Measurements from ENCODE around the gene INVS. TPM values are rescaled to one million over a fixed set of nuclear protein-coding genes. Genes with fewer than 3 reads are reported as not detected.
"Not testable (repeated sequence)": the region's sequence is repeated elsewhere in the genome, so short reads cannot be mapped to it uniquely, and the experiment has no call there.

INVS gene
- total and polyA plus RNA-seq, 2 donors (not counting 3 experiments of a cell fraction or from before 2014, with no cell fraction given), result 8.5 to 17.9 TPM

GRCh38 chr9:100141862-100142261 lies 42.8 kb downstream of the INVS start:
- H3K4me2 ChIP-seq (ENCODE audit: insufficient read depth, low read length); H3K4me3 ChIP-seq (replicated peaks in 1 of 3; ENCODE audit: insufficient read depth in 1 of 3, low read depth in 1 of 3, low read length in 3 of 3); H3K27ac ChIP-seq (ENCODE audit: insufficient read depth, low read depth, low read length); intact Hi-C loops (cut with micrococcal nuclease); H4K20me1 ChIP-seq (replicated peaks; ENCODE audit: control insufficient read depth, extremely low read depth, insufficient read depth, low read length); DNase-seq (ENCODE audit: low read depth, low spot score); dilution Hi-C loops (cut with MboI; ENCODE audit: extremely low pct_ligation_motif_present, low sequenced_read_pairs); BruUV-seq (replicated peaks); H3K4me1 ChIP-seq (ENCODE audit: control insufficient read depth, extremely low read depth, insufficient read depth, low read length); CTCF ChIA-PET; FAIRE-seq; H3K9me3 ChIP-seq (replicated peaks; ENCODE audit: control insufficient read depth, insufficient read depth, low read length); H3K9me1 ChIP-seq (replicated peaks; ENCODE audit: control insufficient read depth, extremely low read depth, insufficient read depth, low read length); H3K79me2 ChIP-seq (ENCODE audit: control insufficient read depth, insufficient read depth, low read length); H3K36me3 ChIP-seq (ENCODE audit: control insufficient read depth in 2 of 2, extremely low read depth in 1 of 2, insufficient read depth in 2 of 2, low read length in 2 of 2); POLR2A ChIA-PET; H2AFZ ChIP-seq (ENCODE audit: low read depth, low read length); H3K9ac ChIP-seq (replicated peaks; ENCODE audit: extremely low read depth, insufficient read depth, low read length); H3K27me3 ChIP-seq (ENCODE audit: control insufficient read depth in 2 of 2, insufficient read depth in 2 of 2, low read length in 2 of 2): not testable (repeated sequence)

- H3K9me1 ChIP-seq (replicated peaks; ENCODE audit: control insufficient read depth, extremely low read depth, insufficient read depth, low read length); CTCF ChIA-PET; H4K20me1 ChIP-seq (replicated peaks; ENCODE audit: control insufficient read depth, extremely low read depth, insufficient read depth, low read length); H3K79me2 ChIP-seq (ENCODE audit: control insufficient read depth, insufficient read depth, low read length); H3K4me1 ChIP-seq (ENCODE audit: control insufficient read depth, extremely low read depth, insufficient read depth, low read length); H3K27ac ChIP-seq (ENCODE audit: insufficient read depth, low read depth, low read length); intact Hi-C loops (cut with micrococcal nuclease); FAIRE-seq; POLR2A ChIA-PET; H2AFZ ChIP-seq (ENCODE audit: low read depth, low read length); H3K9ac ChIP-seq (replicated peaks; ENCODE audit: extremely low read depth, insufficient read depth, low read length); H3K4me3 ChIP-seq (replicated peaks in 1 of 3; ENCODE audit: insufficient read depth in 1 of 3, low read depth in 1 of 3, low read length in 3 of 3); H3K4me2 ChIP-seq (ENCODE audit: insufficient read depth, low read length); H3K27me3 ChIP-seq (ENCODE audit: control insufficient read depth in 2 of 2, insufficient read depth in 2 of 2, low read length in 2 of 2); DNase-seq (ENCODE audit: low read depth, low spot score); H3K9me3 ChIP-seq (replicated peaks; ENCODE audit: control insufficient read depth, insufficient read depth, low read length); H3K36me3 ChIP-seq (ENCODE audit: control insufficient read depth in 2 of 2, extremely low read depth in 1 of 2, insufficient read depth in 2 of 2, low read length in 2 of 2); BruUV-seq (replicated peaks); dilution Hi-C loops (cut with MboI; ENCODE audit: extremely low pct_ligation_motif_present, low sequenced_read_pairs): not testable (repeated sequence)
Observed at GRCh38 chr9:100145167-100145934, 46.3 kb downstream of the INVS start.

- H3K9me3 ChIP-seq (replicated peaks; ENCODE audit: control insufficient read depth, insufficient read depth, low read length); BruUV-seq (replicated peaks); H4K20me1 ChIP-seq (replicated peaks; ENCODE audit: control insufficient read depth, extremely low read depth, insufficient read depth, low read length); H3K27me3 ChIP-seq (ENCODE audit: control insufficient read depth in 2 of 2, insufficient read depth in 2 of 2, low read length in 2 of 2); FAIRE-seq; H2AFZ ChIP-seq (ENCODE audit: low read depth, low read length); H3K4me2 ChIP-seq (ENCODE audit: insufficient read depth, low read length); H3K9me1 ChIP-seq (replicated peaks; ENCODE audit: control insufficient read depth, extremely low read depth, insufficient read depth, low read length); H3K27ac ChIP-seq (ENCODE audit: insufficient read depth, low read depth, low read length); H3K9ac ChIP-seq (replicated peaks; ENCODE audit: extremely low read depth, insufficient read depth, low read length); dilution Hi-C loops (cut with MboI; ENCODE audit: extremely low pct_ligation_motif_present, low sequenced_read_pairs); H3K4me3 ChIP-seq (replicated peaks in 1 of 3; ENCODE audit: insufficient read depth in 1 of 3, low read depth in 1 of 3, low read length in 3 of 3); POLR2A ChIA-PET; H3K79me2 ChIP-seq (ENCODE audit: control insufficient read depth, insufficient read depth, low read length); H3K36me3 ChIP-seq (ENCODE audit: control insufficient read depth in 2 of 2, extremely low read depth in 1 of 2, insufficient read depth in 2 of 2, low read length in 2 of 2); H3K4me1 ChIP-seq (ENCODE audit: control insufficient read depth, extremely low read depth, insufficient read depth, low read length); DNase-seq (ENCODE audit: low read depth, low spot score); CTCF ChIA-PET; intact Hi-C loops (cut with micrococcal nuclease): not testable (repeated sequence)
Observed at GRCh38 chr9:100145976-100146375, 46.9 kb downstream of the INVS start.
